HG03520 (cell line): ENCODE data around the gene CYP39A1.

Experiments used
- ATAC-seq: cut with Tn5 transposase; IDR thresholded peaks from one replicate; pipeline ENCODE4 v1.9.1; 2021; ENCODE audit warnings: mild to moderate bottlenecking, moderate library complexity; ENCODE audit not compliant: unreplicated experiment

Gene CYP39A1

DNA sequence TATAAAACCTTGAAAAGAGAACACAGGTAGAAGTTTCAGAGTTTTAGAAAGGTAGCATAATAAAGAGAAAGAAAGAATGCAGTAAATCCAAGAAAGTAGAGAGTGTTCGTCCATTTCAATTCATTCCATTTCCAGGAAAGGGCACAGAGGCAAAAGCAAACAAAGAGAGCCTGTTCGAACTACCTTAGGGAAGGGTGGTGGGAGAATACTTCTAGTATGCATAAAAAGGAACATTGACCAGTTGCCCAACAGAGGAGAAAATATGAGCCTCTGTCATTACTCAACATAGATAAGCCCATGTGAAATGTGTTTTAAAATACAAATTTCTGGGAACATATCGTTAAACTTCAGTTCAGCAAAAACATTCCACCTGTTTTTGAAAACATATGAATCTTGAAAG is 60.6 kb downstream of the CYP39A1 start:
- ATAC-seq: no peak

DNA sequence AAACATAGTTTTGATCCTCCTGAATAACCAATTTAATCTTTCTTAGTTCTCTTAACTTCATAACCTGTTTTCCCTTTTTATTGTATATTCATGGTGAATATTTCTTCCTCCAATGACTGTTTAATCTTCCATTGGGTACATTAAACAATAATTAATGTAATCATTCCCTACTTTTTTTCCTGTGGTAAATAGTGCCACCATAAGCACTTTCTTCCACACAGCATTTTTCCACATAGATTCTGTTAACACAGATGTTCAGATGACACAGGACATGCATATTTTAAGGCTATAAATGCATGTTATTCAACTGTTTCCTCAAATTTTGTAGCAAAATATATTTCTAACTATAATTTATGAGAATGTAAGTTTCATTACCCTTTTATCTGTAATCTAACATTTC is 61.9 kb downstream of the CYP39A1 start:
- no peak for ATAC-seq

DNA sequence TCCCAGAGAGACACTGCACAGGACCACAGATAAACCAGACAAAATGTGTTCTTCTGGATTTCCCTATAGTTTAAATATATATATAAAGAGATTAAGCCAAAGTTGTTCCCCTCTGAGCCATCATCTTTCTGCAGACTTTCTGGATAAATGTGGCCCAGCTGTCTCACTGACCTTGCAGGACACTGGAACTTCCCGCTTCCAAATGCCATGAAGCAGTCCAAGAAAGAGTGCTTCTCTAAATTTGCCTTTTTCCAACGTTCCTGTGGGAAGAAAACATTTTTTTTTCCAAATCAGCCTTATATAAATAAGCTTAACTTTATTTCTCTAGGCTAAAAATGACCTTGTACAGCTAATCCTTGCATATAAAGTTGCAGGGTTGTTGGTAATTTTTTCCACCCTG is 65.7 kb downstream of the CYP39A1 start:
- no peak for ATAC-seq

DNA sequence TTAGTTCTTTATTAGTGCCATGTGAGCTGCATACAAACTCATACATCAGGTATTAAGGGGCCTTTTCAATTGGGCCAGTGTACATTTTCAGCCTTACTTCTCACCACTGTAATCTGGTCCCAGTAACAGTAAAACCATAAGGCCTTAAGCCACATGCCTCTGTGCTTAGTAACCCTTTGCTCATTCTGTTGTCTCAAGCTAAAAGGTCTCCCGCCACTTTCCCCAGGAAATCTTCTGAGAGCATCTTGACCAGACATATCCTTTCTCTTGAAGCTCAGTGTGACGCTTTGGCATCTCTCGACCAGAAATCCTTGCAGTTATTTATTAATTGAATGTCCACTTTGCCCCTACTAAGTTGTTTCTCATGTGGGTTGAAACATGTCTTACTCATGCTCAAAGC is 68.0 kb downstream of the CYP39A1 start:
- no peak for ATAC-seq

DNA sequence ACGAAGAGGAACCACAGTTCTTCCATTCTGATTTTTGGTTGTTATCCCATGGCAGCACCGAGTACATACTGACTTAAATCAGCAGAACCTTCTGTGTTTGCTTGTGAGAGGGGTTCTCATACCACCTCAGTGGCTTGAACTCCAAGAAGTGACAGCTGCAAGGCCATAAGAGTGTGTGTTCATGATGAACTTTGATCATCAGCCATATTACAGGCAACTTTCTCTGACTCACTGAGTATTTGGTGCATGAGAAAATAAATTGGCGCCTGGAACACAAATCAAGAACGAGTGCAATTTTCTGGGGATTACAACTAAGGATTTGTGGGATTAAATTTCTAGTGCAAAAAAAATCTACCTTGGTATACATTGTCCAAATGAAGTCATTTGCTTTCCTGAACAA is 68.9 kb downstream of the CYP39A1 start:
- no peak for ATAC-seq

DNA sequence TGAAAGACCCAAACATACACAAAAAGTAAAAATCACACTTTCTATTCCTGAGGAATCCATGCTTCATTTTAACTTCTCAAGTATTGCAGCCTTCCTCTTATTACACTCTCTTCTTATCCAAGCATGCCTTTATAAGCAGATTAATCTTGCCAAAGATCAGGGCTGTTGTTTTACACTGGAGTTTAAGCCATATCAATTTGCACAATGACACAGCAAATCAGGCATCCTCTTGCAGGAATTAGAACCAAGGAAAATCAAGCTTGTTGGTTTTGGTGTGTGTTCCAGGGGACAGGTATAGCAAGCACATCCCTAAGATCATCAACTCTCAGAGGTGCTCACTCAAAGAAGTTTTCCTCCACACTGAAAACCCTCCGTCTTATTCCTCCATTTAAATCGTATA is 69.5 kb downstream of the CYP39A1 start:
- ATAC-seq: no peak

DNA sequence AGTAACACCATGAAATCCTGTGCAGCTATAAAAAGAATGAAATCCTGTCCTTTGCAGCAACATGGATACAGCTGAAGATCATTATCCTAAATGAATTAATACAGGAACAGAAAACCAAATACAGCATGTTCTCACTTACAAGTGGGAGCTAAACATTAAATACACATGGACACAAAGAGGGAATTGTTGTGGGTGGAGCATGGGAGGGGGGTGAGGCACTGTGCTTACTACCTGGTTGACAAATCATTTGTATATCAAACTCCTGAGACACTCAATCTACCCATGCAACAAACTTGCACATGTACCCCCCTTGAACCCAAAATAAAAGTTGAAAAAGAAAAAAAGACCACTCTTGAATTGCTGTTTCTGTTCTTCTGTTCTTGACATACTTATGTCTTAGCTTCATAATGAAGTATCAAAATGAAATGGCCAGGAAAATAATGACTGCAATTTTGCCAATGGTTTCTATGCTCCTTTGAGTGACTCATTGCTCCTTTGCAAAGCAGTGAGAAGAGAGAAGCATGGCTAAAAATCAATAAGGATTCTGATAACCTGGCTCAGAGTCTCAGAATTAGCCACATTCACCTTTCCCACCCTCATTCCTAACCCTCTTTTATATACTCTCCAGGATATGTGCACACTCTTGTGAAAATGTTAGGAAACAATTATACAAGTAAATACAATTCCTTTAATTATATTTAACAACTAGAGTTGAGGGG is 71.0 kb downstream of the CYP39A1 start:
- no peak for ATAC-seq

DNA sequence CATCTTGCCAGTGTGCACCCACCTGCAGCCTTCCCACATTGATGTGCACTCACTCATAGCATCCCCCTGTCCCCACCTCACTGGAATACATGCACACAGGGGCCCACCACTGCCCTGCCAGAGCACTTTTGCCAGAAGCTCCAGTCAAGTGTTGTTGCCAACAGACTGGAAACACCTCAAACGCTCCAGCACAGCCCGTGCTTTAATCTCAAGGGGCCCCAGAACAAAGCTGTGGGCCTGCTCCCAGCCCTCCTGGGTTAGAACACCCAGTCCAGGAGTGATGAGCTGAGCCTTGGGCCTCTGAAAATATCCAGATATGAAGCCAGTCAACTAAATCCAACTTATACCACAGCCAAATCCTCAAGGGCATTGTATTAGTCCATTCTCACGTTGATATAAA is 77.1 kb downstream of the CYP39A1 start:
- ATAC-seq: no peak

DNA sequence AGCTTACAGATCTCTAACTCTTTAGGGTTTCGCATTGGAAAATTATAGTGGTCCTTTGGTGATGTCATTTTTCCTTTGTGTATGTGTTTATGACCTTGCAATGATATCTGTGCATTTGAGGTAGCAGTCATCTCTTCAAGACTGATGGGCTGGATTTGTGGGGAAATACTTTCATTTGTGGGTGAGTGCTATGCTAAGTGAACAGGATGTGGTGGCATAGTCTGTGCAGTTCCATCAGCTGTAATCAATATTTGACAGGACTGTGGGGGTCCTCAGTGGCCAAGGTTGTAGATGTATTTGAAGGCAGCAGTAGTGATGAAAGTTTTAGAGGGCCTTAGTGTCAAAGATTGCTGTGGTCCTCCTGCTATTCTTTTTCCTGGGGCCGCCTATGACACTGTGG is 79.5 kb downstream of the CYP39A1 start:
- no peak for ATAC-seq

DNA sequence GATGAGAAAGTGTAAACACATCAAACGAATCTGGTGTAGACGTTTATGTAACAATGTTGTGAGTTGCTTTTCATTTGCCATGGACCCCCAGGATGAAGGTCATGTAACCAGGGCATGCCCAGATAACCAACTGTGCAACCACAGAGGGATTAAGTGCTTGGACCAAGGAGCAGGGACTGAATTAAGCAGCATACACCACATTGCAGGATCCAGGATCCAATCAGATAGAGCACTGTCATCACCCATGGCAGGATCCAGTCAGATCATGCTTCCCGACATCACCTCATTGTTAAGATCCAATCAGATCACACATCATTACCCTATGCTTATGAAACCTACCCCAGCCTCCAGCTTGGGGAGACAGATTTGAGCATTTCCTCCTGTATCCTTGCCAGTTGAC is 87.1 kb downstream of the CYP39A1 start:
- ATAC-seq: no peak

DNA sequence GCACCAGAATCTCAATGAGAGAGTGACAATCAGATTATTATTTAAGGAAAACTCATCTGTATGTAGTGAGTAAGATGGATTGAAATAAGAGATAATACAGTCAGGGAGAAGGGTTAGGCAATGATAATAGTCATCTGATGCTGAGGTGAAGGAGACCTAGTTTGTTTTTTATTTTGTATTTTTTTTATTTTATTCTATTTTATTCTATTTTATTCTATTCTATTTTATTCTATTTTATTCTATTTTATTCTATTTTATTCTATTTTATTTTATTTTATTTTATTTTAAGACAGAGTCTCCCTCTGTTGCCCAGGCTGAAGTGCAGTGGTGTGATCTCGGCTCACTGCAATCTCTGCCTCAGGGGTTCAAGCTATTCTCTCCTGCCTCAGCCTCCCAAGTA is 88.7 kb downstream of the CYP39A1 start:
- no peak for ATAC-seq

DNA sequence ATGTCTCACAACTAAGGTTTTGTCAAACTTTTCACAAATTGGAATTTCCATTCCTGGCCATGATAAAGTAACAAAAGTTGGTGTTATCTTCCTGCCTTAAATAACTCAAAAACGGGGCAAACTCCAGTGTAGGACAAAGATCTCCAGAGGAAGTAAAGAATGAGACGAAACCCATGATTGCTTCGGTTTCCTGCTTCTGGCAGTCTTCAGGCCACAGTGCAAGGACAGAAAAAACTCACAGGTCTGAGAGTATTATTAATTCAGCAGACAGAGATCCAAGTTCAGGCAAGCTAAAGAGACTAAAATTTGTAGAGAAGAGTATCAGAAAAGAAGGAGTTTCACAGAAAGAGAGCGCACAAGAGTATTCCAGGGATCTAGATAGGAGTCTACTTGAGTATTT is 96.6 kb downstream of the CYP39A1 start:
- no peak for ATAC-seq

DNA sequence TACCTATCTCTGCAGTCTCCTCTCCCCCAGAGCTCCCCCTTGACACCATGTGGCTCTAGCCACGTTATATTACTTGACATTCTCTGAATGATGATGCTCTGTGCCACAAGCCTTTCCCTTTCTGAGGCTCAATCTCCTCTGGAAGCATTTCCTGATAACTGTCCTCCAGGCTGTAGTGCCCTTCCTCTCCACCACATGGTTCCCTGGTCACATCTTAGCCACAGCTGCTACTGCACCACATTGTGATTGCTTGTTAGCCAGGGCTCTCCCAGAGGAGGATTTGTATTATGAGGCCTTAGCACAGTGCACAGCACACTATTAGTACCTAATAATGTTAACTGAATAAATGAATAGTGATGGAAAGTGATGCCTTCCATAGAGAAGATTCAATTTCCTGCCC is 97.5 kb downstream of the CYP39A1 start:
- ATAC-seq: no peak

DNA sequence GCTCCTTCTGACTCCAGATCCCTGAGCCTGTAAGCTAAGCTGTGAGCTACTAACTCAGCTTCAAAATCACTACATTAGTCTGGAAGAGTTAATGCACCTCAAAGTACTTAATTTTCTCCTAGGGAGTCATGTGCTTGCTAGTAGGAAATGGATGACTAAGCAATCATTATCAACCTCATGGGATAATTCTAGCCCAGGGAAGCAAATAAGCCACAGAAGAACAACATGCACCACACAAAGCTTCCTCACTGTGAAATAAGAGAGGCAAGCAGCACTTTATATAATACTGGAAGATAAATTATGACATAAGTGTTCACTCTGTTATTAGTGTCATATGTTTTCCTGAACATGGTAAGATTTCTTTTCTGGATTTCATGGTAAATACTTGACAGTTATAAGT is 103.5 kb downstream of the CYP39A1 start:
- ATAC-seq: no peak

DNA sequence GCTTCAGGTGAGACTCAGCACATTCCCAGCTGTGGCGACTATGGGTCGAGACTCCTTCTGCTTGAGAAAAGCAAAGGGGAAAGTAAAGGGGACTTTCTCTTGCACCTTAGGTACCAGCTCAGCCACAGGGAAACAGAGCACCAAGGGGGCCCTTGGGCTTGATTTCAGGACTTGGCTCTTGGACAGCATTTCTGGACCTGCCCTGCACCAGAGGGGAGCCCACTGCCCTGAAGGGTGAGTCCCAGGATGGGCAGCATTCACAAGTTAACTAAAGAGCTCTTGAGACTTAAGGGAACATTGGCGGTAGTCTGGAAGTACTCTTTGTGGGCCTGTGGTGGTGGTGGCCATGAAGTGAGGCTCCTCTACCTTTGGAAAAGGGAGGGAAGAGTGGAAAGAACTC is 111.1 kb downstream of the CYP39A1 start:
- ATAC-seq: no peak

DNA sequence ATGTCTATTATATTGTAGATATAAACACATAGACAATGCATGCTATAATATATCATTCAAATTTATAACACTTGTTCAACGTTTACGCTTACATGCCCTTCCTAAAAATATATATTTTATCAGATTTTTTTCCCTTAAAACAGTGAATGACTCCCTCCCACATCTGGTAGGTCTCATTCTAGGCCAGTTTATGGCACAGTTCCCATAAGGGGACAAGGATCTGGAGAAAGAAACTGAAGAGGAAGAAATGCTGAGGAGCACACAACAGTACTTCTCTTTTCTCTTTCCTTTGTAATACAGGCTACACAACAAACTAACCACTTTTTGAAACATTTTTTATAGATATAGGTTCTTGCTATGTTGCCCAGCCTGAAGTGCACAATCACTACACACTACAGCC is 112.8 kb downstream of the CYP39A1 start:
- ATAC-seq: no peak

DNA sequence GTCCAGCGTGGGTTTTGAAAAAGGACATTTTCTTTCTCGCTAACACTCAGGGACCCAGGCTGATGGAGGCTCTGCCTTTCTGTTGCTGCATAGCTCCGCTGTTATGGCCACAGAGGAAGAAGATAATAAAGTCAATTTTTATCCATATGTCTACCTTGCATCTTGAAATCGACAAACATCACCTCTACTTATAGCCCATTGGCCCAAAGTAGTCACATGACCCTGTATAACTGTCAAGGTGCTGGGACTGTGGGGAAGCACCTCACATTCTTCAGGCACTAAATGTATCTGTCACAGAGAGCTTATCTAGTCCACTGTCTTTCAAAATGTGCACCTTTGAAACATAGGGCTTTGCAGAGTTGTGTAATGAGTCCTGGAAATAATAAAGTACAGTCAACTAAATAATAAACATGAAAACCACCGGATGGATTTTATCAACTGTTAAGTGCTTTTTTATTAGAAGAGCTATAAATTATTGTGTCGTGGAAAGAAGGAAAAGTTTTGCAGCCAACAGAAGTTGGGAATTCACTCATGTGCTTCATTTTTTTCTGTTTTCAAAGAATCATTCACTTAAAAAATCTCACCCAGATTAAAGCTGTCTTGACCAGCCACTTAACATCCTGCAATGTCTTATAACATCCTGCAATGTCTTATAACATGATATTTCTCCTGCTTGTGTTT is 113.7 kb downstream of the CYP39A1 start:
- no peak for ATAC-seq

DNA sequence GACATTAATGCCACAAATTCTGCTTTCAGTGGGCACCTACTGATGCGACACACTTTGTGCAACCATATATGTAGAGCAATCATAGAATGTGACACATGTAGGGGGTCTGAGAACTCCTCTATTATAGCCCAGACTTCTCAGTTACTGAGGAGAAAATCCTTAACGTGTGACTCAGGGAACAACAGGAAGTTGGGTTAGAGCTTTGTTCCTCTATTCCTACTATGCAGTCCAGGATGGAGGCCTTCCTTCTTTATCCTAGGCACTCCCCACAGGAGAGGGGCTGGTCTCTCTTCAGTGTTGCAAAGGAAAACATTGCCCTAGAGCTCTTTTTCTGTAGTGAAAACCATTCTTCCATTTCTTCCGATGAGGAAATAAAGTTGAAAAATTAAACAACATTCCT is 121.7 kb downstream of the CYP39A1 start:
- ATAC-seq: no peak

DNA sequence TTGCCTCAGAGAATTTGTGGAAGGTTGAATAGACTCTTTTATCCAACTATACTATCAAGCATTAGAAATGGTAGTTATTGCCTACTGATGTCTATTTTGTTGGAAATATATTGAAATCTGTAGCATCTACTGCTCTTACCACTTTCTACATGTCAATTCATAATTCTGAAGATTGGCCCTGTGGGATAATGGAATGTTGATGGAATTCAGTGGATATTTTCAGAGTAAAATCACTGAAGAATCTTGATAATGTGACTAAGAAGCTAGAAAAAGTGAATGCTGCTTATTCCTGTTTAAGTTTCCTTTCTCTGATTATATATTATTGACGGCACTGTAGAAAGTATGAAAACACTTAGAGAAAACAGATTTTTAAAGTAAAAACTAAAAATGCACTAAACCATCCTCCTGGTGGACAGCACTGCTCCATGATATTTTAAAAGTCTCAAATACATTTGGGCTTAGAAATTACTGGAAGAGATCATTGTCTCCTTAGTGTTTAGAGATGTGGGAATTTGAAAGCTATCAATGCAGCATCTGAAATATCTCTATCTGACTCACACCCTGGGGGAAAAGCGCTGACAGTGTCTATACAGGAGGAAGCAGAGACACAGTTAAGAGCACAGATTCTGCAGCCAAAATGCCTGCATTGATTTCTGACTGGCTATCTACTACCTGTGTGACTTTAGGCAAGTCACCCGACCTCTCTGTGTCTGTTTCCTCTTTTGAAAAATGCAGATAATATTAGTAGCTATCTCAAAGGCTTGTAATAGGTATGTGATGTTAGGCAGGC is 123.5 kb downstream of the CYP39A1 start:
- ATAC-seq: no peak

DNA sequence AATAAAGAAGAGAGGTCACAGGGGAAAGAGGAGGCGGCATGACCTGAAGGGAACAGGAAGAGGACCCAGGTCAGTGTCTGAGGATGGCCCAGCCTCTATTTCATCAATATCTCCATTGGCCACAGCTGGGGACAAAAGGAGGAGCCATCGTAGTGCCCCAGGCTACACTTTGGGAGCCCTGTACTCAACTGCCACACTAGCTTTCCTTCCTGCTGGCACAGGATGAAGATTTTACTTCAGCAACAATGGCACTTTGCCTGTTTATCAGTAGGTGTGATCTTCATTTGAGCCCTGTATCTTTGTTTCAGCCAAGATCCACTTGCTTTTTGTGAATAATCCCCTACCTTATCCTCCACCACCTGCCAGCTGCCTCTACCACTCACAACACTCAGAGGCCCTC is 126.0 kb downstream of the CYP39A1 start:
- no peak for ATAC-seq

DNA sequence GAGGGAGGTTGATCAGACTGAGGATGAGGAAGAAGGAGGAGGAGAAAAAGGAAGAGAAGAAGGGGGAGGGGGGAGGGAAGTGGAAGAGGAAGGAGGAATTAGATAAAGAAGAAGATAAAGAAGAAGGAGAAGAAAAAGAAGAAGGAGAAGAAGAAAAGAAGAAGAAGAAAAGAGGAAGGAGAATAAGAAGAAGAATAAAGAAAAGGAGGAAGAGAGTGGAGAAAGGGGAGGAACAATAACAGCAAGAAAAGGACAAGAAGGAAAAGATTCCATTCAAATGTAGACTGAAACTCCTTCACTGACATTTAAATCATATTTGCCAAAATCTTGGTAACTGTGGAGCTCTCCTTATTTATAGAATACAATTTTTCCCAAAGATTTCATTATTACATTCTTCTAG is 127.0 kb downstream of the CYP39A1 start:
- no peak for ATAC-seq

DNA sequence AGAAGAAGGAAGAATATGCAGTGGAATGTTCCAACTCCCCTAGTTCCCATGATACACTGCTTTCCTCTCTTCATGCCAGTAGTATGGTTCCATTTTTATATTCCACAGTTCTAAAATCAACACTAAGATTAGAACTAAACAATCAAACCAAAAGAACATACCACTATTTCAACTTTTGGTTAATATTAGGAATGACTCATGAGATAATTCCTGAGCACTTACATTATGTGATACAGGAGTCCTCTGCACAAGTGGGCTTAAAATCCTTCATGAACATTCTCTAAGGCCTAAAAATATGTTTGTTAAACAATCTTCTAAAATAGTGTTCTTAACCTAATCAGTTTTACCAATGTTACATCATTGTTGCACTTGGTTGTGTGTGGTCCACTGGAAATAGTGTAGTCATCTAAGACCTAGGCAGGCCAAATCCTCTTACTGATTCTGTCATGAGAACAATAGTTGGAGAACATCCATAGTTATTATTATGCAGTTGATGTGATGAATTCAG is 131.1 kb downstream of the CYP39A1 start:
- ATAC-seq: no peak
